HEK293 (cell line): ENCODE data around the gene FRMD5.

Experiments used
- CTCF ChIP-seq: fragments of 450-650 bp; formaldehyde crosslinking; IDR thresholded peaks from 2 replicates; pipeline ENCODE4 v1.5.1; 2016; ENCODE audit warnings: missing biosample characterization, missing genetic modification characterization
- GFI1B ChIP-seq: fragments of 450-650 bp; formaldehyde crosslinking; IDR thresholded peaks from 2 replicates; pipeline ENCODE4 v1.5.1; 2016; ENCODE audit warnings: missing biosample characterization, missing genetic modification characterization
- GLIS2 ChIP-seq: fragments of 450-650 bp; formaldehyde crosslinking; IDR thresholded peaks from 2 replicates; pipeline ENCODE4 v1.5.1; 2016; ENCODE audit warnings: missing biosample characterization, missing genetic modification characterization
- KLF9 ChIP-seq: fragments of 450-650 bp; formaldehyde crosslinking; IDR thresholded peaks from 2 replicates; pipeline ENCODE4 v1.5.1; 2016; ENCODE audit warnings: missing biosample characterization, missing genetic modification characterization, low read depth
- PRDM6 ChIP-seq: fragments of 450-650 bp; formaldehyde crosslinking; IDR thresholded peaks from 2 replicates; pipeline ENCODE4 v1.5.1; 2017; ENCODE audit warnings: missing biosample characterization, missing genetic modification characterization
- REST ChIP-seq: fragments of 450-650 bp; formaldehyde crosslinking; IDR thresholded peaks from 2 replicates; pipeline ENCODE4 v1.5.1; 2016; ENCODE audit warnings: missing biosample characterization, missing genetic modification characterization
- ZBTB1 ChIP-seq: fragments of 450-650 bp; formaldehyde crosslinking; IDR thresholded peaks from 2 replicates; pipeline ENCODE4 v1.5.1; 2016; ENCODE audit warnings: missing biosample characterization, missing genetic modification characterization
- ZBTB11 ChIP-seq: fragments of 450-650 bp; formaldehyde crosslinking; conservative IDR thresholded peaks from 2 replicates; pipeline ENCODE4 v1.5.1; 2016; ENCODE audit warnings: low read depth, missing biosample characterization, missing genetic modification characterization
- ZFHX2 ChIP-seq: fragments of 450-650 bp; formaldehyde crosslinking; conservative IDR thresholded peaks from 2 replicates; pipeline ENCODE4 v1.5.1; 2016; ENCODE audit warnings: missing biosample characterization, missing genetic modification characterization
- ZFP41 ChIP-seq: fragments of 450-650 bp; formaldehyde crosslinking; IDR thresholded peaks from 2 replicates; pipeline ENCODE4 v1.5.1; 2016; ENCODE audit warnings: missing biosample characterization, missing genetic modification characterization, borderline replicate concordance
- ZNF10 ChIP-seq: fragments of 450-650 bp; formaldehyde crosslinking; IDR thresholded peaks from 2 replicates; pipeline ENCODE4 v1.5.1; 2017; ENCODE audit warnings: missing biosample characterization, missing genetic modification characterization
- ZNF423 ChIP-seq: fragments of 450-650 bp; formaldehyde crosslinking; IDR thresholded peaks from 2 replicates; pipeline ENCODE4 v1.5.1; 2016; ENCODE audit warnings: missing biosample characterization, missing genetic modification characterization
- ZNF514 ChIP-seq: fragments of 450-650 bp; formaldehyde crosslinking; IDR thresholded peaks from 2 replicates; pipeline ENCODE4 v1.5.1; 2016; ENCODE audit warnings: missing biosample characterization, missing genetic modification characterization
- ZNF529 ChIP-seq: fragments of 450-650 bp; formaldehyde crosslinking; IDR thresholded peaks from 2 replicates; pipeline ENCODE4 v1.5.1; 2017; ENCODE audit warnings: missing genetic modification characterization, missing biosample characterization; ENCODE audit not compliant: insufficient replicate concordance

GRCh38 chr15:44193651-44194322 lies 1.3 kb downstream of the FRMD5 start:
- no peak for TF ChIP-seq GFI1B
- TF ChIP-seq CTCF (tag by site-specific recombination) = no peak
- no peak for TF ChIP-seq ZBTB1 (tag by site-specific recombination)
- no peak for TF ChIP-seq ZNF529
- TF ChIP-seq ZFHX2 = no peak
- no peak for TF ChIP-seq ZNF514 (tag by site-specific recombination)
- TF ChIP-seq ZNF10 (tag by site-specific recombination) = no peak
- TF ChIP-seq ZBTB11 = no peak
- peak; percentile 26; the same call in 1 of the 2 replicates for TF ChIP-seq GLIS2 (tag by site-specific recombination)
- no peak for TF ChIP-seq REST (tag by site-specific recombination)
- no peak for TF ChIP-seq ZNF423 (tag by site-specific recombination)
- no peak for TF ChIP-seq ZFP41
- no peak for TF ChIP-seq PRDM6 (tag by site-specific recombination)
- TF ChIP-seq KLF9 = no peak
